HG03432 (cell line): ENCODE results near the gene RILP.

Source experiments
- ATAC-seq: cut with Tn5 transposase; IDR thresholded peaks from one replicate; pipeline ENCODE4 v1.9.1; 2021; ENCODE audit warnings: mild to moderate bottlenecking, moderate library complexity; ENCODE audit not compliant: unreplicated experiment

RILP gene

GRCh38 chr17:1629504-1630310, 20.0 kb downstream of the RILP start:
- no peak for ATAC-seq

GRCh38 chr17:1628856-1629503, 20.7 kb downstream of the RILP start:
- peak; percentile 60 for ATAC-seq

GRCh38 chr17:1627982-1628855, 21.4 kb downstream of the RILP start, which contains the start of gene SLC43A2:
Gene SLC43A2 (minus strand): TSS chr17:1628834. CDS start chr17:1627874, 960 bp downstream.
- peak; percentile 62 for ATAC-seq

- peak; percentile 2 for ATAC-seq
Observed at GRCh38 chr17:1627182-1627981, 22.3 kb downstream of the RILP start.

- no peak for ATAC-seq
Observed at GRCh38 chr17:1626333-1626732, 23.3 kb downstream of the RILP start.

- ATAC-seq = no peak
Observed at GRCh38 chr17:1625581-1625980, 24.1 kb downstream of the RILP start.

- ATAC-seq = no peak
Observed at GRCh38 chr17:1625053-1625452, 24.6 kb downstream of the RILP start.

GRCh38 chr17:1624650-1625049, 25.0 kb downstream of the RILP start:
- ATAC-seq = no peak

- no peak for ATAC-seq
Observed at GRCh38 chr17:1623057-1623630, 26.5 kb downstream of the RILP start.

- ATAC-seq = no peak
Observed at GRCh38 chr17:1621273-1621954, 28.3 kb downstream of the RILP start.

GRCh38 chr17:1620486-1620885, 29.2 kb downstream of the RILP start:
- no peak for ATAC-seq

- no peak for ATAC-seq
Observed at GRCh38 chr17:1617620-1618174, 32.0 kb downstream of the RILP start.

GRCh38 chr17:1616101-1616500, 33.6 kb downstream of the RILP start:
- no peak for ATAC-seq

GRCh38 chr17:1612400-1612799, 37.3 kb downstream of the RILP start:
- no peak for ATAC-seq

- no peak for ATAC-seq
Observed at GRCh38 chr17:1611715-1612114, 38.0 kb downstream of the RILP start.

GRCh38 chr17:1608676-1609075, 41.0 kb downstream of the RILP start:
- no peak for ATAC-seq

GRCh38 chr17:1607971-1608320, 41.7 kb downstream of the RILP start:
- no peak for ATAC-seq

- no peak for ATAC-seq
Observed at GRCh38 chr17:1606352-1606985, 43.2 kb downstream of the RILP start.
